ENCODE data around the gene SKI.

SKI gene

DNA sequence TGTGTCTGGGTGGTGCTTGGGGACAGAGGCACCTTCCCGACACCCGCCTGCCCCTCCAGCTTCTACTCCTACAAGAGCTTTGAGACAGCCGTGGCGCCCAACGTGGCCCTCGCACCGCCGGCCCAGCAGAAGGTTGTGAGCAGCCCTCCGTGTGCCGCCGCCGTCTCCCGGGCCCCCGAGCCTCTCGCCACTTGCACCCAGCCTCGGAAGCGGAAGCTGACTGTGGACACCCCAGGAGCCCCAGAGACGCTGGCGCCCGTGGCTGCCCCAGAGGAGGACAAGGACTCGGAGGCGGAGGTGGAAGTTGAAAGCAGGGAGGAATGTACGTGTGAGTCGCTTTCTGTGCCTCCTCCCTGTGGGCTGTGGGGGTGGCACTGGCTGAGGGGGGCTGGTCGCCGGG lies 75.7 kb downstream of the SKI start:
- ChIA-PET CTCF (interaction anchor here (0.8 kb wide), 1 partner anchor 8 kb away, joined by 3 read pairs; no protein-coding TSS in a partner anchor), POLR2A (no interaction called here)
- no peak for TF ChIP-seq CTCF (IDR thresholded peaks at IDR 0.05; ENCODE audit: control extremely low read depth, extremely low read depth, low read depth, missing control alignments)
- DNase-seq (ENCODE audit: extremely low spot score), result no peak

GRCh38 chr1:2304282-2304681 lies 76.2 kb downstream of the SKI start:
- no peak for TF ChIP-seq CTCF (IDR thresholded peaks at IDR 0.05; ENCODE audit: control extremely low read depth, extremely low read depth, low read depth, missing control alignments)
- ChIA-PET POLR2A (no interaction called here), CTCF (no interaction called here)
- no peak for DNase-seq (ENCODE audit: extremely low spot score)

DNA sequence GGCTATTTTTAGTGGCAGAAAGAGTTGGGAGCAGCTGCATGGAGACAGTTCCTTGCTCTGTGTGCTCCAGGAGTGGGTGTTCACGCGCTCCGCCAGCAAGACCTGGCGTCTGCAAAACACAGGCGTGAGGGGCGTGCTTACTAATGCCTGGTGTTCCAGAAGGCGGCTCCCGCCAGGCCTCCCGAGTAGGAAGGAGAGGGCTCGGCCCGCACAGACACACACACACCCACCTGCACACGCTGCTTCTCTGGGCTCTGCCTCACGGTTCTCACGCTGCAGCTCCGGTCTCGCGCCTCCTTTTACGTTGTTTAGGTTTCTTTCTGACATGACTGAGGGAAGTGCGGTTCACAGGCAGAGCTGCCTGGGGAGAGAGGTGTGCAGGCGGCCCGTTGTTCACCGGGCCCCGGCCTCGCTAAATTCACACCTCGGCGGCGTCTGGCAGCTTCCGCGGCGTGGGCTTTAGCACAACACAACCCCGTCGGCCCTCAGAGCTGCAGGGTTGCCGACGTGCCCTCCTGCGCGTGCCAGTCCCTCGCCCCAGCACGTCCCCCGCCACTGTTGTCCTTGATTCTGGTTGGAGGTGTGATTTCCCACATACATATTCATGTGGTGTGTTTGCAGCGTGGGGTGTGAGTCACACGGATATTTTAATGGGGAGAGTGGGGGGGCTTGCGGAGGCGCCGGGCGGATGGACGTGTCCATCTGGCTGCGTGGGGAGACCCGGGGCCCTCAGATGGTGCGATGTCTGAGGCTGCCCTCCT lies 77.0 kb downstream of the SKI start:
- CTCF ChIA-PET, result interaction anchor here (2.3 kb wide), 1 partner anchor 10 kb away, joined by 9 read pairs; no protein-coding TSS in a partner anchor
- POLR2A ChIA-PET, result no interaction called here
- TF ChIP-seq CTCF (IDR thresholded peaks at IDR 0.05; ENCODE audit: control extremely low read depth, extremely low read depth, low read depth, missing control alignments), result no peak
- no peak for DNase-seq (ENCODE audit: extremely low spot score)

GRCh38 chr1:2306151-2306978 lies 78.2 kb downstream of the SKI start:
- no peak for DNase-seq (ENCODE audit: extremely low spot score)
- no peak for TF ChIP-seq CTCF (IDR thresholded peaks at IDR 0.05; ENCODE audit: control extremely low read depth, extremely low read depth, low read depth, missing control alignments)
- ChIA-PET POLR2A (no interaction called here), CTCF (interaction anchor here (0.7 to 2.3 kb wide), 2 partner anchors 9 to 132 kb away, joined by 3 to 9 read pairs; no protein-coding TSS in a partner anchor)

- ChIA-PET CTCF (interaction anchor here (2.3 kb wide), 1 partner anchor 8 kb away, joined by 9 read pairs; no protein-coding TSS in a partner anchor), POLR2A (no interaction called here)
- DNase-seq (ENCODE audit: extremely low spot score), result no peak
- no peak for TF ChIP-seq CTCF (IDR thresholded peaks at IDR 0.05; ENCODE audit: control extremely low read depth, extremely low read depth, low read depth, missing control alignments)
Measured at GRCh38 chr1:2307064-2307605, 79.0 kb downstream of the SKI start.

GRCh38 chr1:2307972-2308371 lies 79.9 kb downstream of the SKI start:
- POLR2A ChIA-PET, result no interaction called here
- CTCF ChIA-PET, result interaction anchor here (1.6 kb wide), 1 partner anchor 10 kb away, joined by 3 read pairs; no protein-coding TSS in a partner anchor
- no peak for DNase-seq (ENCODE audit: extremely low spot score)

More at GRCh38 chr1:2307972-2308371, 79.9 kb downstream of the SKI start:
- TF ChIP-seq CTCF (IDR thresholded peaks at IDR 0.05; ENCODE audit: control extremely low read depth, extremely low read depth, low read depth, missing control alignments), result no peak
